Activated T-helper 1 cell treated with Interleukin-2 at 50 U/mL for 16 hours (primary cell): Measurements from ENCODE around the gene RNF38.
A peak's percentile ranks its signal among the peaks of the same experiment; 100 is the strongest.
"Not testable (repeated sequence)": the region's sequence is repeated elsewhere in the genome, so short reads cannot be mapped to it uniquely, and the experiment has no call there.

ENCODE experiments used
- DNase-seq: peaks from one replicate; pipeline ENCODE4 v3.0.0-alpha.2; 2020; ENCODE audit warnings: low read depth

RNF38 gene

DNA sequence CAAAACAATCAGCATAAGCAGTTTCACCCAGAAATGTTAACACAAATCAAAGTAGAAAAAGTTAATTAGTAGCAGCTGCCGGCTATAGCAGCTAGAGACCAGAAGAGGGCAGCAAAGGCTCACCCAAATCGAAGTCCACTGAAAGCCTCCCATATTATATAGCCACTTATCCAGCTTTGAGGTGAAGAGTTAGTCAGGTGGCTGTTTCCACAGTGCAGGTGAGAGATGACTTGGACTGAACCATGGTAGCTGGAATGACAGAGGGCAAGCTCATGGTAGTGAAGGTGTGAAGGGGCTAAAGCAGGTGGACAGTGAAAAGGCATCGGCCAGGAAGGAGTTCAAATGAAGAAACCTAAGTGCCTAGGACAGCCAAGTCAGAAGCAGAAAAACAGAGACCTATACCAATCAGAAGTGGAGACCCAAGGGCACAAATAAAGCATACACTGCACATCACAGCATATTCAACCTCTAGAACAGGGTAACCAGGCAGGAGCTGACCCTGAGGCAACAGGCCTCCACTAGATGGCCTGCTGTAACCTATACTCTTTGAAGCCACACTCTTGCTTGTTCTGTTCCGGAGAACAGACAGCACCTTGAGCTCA, 7.2 kb upstream of the RNF38 start:
- DNase-seq, result peak; percentile 42

DNA sequence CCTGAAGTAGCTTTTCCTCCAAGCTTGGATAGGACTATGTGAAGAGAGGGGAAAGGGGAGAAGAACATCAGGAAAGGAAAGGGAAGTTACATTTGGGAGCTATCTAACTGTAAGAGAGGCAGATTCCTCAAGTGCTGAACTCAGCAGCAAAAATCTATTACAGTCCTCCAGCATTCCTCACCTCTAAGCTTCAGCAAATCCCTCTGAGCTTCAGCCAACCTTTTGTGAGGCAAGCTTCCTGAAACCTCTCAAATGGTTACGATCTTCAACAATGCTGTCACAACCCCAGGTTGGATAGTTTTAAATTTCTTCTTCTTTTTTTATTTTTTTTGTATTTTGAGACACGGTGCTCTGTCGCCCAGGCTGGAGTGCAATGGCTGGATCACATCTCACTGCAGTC, 2.5 kb upstream of the RNF38 start:
- DNase-seq, result no peak

DNA sequence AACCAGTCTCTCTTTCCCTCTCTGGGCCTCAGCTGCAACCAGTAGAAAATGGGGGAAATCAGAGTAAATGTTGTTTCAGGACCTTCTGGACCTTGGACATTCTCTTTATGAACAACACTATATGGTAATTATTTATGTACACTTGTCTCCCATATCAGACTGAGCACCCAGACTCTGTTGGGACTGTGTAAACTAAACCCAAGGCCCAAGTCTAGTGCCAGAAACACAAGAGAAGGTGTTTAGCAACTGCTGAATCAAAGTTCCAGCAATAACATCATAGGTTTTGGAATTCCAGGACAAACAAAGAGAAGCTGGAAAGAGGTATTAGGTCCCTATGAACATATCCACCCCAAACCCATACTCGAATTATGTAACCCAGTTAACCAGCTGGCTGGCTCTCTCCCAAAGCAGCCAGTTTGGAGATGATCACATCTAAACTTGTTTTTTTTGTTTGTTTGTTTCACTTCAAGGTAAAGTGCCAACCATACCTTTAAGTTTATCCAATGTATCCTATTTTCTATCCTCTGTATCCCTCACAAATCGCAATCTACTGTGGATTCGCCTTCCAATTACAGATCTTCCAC, 1.9 kb upstream of the RNF38 start:
- DNase-seq, result no peak

DNA sequence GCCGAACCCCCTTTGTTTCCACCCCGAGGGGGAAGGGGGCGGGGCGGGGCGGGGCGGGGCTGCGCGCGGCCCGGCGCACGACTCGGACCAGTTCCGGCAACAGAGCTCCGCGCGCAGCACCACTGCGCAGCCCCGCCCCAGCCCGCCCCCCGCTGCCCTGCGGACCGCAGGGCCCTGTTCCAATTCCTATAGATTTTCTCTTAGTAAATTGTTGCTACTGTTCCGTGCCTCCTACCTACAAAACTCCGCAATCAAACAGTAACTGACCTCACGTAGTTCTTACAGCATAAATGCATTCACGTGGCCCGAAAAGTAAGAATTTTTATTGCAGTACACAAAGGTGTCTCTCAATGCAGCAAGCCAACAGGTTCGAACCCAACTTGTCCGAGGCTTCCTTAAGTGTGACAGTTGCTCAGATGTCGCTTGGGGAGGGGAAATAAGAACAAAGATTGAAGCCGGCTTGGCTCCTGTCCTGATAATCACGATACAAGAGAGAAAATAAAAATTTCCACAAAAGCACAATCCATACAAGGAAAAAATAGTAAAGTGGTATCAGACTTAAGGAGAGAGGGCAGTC, 1.2 kb upstream of the RNF38 start:
- no peak for DNase-seq

DNA sequence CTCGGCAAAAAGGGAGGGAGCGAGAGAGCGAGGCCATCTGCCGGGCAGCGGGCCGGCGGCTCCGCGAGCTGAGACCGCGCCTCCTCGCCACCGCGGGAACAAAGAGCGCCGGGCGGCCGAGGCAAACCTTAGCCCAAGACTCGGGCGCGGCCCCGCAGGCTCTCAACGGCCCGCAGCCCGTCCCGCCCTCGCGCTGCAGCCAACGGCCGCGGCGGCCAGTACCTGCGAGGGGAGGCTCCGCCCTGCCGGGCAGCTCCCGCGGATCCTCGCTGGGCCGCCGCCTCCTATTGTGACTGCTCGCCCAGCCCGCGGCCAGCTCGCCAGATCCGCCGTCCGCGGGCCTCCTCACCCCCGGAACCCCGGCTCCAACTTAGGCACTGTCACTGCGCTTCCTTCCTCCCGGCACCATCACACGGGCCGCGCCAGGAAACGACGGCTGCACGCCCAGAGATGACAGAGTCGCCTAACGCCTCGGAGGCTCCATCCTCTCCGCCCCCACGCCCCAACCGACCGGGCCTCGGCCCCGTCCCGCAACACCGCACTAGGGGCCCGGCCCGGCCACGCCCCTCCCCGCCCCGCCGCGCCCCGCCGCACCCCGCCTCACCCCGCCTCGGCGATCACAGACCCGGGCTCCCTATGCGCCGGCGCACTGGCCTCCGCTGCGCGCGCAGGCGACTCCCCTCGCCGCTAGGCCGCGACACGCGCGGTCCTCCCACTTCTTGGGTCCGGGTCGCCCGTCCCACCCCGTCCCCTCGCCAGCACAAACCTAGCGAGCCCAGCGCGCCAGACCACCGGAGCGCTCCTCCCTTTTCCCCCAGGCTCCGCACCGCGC, 479 bp upstream of the RNF38 start:
- DNase-seq, result peak; percentile 87

DNA sequence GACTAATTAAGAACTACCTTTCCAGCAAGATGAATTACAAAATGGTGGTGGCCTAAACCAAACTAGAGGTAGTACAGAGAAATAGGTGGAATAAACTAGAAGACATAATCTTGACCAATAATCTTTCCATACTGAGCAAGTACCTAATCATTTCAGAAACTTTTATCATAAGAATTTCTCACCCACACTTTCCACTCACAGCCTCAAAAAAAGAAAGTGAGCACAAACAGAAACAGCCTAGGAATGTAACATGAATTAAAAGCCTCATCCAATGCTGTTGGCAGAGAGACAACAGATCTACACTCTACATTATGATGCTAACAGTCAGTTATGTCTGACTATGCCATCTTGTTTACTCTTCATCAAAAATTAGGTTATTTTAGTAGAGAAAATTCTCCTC, 1.3 kb downstream of the RNF38 start:
- no peak for DNase-seq

DNA sequence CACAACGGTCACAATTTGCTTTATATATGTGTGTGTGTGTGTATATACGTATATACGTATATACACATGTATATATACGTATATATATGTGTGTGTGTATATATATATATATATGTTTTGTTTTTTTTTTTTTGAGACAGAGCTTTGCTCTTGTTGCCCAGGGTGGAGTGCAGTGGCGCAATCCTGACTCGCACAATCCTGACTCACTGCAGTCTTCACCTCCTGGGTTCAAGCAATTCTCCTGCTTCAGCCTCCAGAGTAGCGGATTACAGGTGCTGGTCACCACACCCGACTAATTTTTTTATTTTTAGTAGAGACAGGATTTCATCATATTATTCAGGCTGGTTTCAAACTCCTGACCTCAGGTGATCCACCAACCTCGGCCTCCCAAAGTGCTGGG, 3.1 kb downstream of the RNF38 start:
- DNase-seq, result no peak

DNA sequence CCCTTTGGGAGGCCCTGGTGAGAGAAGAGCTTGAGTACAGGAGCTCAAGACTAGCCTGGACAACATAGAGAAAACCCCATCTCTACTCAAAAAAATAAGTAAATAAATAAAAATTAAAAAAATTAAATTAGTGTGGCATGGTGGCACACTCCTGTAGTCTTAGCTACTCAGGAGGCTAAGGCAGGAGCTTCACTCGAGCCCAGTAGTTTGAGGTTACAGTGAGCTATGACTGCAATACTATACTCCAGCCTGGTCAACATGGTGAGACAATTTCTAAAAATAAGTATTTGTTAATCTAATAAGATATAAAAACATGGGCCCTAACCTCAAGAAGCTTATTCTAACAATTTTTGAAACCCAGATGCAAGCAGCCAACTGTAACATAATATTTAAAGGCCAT, 7.6 kb downstream of the RNF38 start:
- DNase-seq, result no peak

DNA sequence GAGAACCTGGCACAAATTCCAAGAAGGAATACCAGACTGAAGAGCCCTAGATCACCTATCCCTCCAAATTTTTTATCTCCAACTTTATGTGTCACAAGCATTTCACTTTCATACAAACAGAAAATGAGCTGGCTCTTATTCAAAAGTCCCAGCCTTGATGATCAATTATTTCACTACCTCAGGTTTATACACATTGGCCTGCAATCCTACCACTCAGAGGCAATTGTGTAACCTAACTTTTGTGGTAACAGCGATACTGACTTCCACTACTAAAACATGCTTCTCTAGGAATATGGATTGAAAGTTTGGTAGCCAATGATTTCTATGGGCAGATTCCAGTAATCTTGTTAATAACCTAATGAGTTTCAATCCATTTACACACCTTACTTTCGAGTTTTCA, 10.5 kb downstream of the RNF38 start:
- DNase-seq, result no peak

DNA sequence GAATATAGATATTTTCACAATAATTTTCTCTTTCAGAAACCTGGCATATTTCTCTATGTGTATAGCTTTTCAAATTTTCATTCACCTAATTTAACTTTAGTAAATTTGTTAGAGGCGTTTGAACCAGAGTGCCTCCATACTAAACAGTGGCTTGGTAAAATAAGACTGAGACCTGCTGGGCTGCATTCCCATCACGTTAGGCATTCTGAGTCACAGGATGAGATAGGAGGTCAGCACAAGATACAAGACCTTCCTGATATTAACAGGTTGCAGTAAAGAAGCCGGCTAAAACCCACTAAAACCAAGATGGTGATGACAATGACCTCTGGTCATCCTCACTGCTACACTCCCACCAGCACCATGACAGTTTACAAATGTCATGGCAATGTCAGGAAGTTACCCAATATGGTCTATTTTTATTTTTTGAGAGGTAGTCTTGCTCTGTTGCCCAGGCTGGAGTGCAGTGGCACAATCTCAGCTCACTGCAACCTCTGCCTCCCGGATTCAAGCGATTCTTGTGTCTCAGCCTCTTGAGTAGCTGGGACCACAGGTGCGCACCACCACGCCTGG, 13.6 kb downstream of the RNF38 start:
- DNase-seq, result not testable (repeated sequence)

DNA sequence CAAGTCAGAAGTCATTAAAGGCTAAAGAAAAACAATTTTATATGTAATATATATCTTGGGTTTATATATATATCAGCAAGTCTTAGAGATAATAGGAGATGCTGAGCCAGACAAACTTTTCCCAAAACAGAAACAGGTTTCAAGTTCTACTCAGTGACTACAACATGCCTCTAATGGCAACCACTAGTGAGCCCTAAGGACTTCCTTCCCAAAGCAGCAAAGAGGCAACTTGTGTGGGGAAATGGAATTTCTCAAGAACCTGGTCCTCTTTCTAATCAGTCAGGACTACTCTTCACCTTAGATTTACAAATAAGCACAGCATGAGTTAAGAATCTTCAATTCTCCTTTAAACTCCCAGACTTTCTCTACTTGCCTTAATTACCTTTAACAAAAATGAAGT, 17.6 kb downstream of the RNF38 start:
- no peak for DNase-seq

DNA sequence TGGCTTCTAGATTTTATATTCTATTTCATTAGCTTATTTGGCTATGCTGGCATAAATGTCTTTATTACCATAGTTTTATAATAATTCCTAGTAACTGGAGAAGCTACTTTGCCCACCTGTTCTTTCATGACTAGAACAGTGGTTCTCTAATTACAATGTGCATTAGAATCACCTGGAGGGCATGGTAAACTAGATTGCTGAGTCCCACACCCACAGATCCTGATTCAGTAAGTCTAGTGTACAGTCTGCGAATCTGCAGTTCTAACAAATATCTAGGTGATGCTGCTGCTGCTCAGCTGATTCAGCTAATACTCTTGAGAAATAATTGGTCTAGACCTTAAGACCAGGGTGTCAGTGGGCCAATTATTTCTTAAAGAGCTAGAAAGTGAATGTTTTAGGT, 35.5 kb downstream of the RNF38 start:
- no peak for DNase-seq

DNA sequence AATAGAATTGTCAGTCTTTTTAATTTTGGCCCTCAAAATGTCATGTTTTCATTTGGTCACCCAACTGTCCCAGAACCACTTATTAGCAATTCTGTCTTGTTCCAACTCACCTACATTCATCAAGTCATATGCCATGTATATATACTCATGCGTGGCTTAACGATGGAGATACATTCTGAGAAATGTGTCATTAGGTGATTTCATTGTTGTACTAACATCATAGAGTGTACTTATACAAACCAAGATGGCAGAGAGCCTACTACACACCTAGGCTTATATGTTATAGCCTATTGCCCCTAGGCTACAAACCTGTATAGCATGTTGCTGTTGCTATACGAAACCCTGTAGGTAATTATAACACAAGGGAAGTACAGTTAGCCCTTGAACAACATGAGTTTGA, 36.6 kb downstream of the RNF38 start:
- no peak for DNase-seq

DNA sequence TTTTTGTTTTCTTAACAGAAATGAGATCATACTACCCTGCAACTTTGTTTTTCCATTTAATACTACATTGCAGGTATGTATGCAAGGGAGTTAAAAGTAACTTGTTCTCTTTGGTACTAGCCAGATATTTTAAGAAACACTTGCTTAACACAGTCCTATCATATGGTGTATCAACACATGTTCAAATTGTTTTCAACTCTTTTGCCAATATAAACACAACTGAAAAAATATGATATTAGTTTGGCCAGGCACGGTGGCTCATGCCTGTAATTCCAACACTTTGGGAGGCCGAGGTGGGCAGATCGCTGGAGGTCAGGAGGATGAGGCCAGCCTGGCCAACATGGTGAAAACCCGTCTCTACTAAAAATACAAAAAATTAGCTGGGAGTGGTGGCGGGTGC, 41.6 kb downstream of the RNF38 start:
- DNase-seq, result no peak

DNA sequence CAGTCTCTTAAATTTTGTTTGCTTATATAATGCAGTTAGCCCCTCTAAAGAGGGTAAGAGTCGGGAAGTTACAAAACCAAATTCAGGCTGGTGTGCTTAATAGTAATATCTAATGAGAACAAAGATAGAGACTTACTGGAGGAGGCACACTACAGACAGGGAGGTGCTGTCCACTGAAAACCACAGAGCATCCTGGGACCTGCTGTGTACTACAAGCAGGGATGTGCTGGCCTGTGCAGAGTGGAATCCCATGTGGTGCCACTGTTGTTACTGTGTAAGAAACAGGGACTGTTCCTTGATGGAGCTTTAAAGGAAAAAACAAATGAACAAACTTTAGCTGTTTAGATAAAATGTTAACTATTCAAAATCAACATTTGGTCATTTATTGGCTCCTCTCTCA, 42.4 kb downstream of the RNF38 start:
- no peak for DNase-seq

DNA sequence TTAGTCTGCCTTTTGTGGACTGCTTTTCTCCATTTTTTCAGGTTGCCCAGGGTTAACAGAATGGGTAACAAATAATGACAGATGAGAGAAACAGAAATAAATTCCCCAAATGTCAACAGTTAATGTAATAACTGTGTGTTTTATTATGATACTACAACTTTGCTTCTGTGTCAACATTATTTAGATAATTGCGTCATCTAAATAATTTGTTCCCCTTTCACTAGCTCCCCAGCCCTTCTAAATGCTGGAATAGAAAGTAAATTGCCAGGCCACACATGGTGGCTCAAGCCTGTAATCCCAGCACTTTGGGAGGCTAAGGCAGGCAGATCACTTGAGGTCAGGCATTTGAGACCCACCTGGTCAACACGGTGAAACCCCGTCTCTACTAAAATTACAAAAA, 53.5 kb downstream of the RNF38 start:
- DNase-seq, result no peak

DNA sequence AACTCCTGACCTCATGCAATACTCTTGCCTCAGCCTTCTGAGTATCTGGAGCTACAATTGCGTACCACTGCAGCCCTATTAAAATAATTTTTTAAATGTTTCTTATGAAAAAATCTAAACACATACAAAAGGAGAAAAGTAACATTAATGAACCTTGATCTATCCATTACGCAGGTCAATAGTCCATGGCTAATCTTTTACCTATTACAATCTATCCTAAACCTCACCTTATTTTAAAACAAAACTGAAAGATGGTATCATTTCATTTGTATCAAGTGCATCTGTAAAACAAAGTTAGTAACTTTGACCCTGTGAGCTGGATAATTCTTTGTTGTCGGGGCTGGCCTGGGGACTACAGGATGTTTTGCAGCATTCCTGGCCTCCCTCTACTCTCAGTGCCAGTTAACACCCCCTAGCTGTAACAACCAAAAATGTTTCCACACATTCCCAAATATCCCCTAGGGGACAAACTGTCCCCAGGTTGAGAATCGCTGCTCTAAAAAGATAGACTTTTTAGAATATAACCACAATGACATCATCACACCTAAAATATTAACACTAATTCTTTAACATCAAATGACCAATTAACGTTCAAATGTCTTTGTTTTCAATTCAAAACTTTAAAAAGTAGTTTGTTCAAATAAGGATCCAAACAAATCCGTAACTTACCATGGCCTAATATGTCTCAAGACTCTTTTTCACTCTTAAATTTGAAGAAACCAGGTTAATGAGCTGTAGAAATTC, 54.8 kb downstream of the RNF38 start:
- no peak for DNase-seq

DNA sequence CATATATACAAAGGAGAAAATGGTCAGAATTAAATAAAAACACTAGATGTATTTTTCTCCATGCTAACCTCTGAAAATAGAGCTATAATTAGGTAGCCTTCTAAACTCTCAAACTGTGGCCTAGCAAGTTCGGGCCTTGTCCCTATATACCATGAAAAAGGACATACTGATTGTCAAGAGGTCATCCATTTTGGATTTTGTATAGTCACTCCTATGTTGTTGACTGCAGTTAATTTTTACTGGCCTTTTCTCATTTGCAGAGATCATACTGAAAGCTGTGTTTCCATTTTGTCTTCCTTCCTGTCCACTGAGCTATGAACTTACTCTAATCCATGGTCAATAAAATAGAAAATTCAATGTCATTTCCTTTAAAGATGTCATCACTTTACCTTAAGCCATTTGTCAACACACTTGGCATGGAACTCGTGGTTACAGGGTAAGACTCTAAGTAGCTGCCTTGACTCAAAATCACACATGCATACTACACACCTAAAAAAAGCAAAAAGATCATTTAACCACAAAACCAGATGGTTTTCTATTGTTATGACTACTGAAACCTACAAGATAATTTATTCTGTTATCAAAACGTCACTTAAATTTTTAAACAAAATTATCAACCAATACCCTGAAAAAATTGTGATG, 58.0 kb downstream of the RNF38 start:
- DNase-seq, result no peak

DNA sequence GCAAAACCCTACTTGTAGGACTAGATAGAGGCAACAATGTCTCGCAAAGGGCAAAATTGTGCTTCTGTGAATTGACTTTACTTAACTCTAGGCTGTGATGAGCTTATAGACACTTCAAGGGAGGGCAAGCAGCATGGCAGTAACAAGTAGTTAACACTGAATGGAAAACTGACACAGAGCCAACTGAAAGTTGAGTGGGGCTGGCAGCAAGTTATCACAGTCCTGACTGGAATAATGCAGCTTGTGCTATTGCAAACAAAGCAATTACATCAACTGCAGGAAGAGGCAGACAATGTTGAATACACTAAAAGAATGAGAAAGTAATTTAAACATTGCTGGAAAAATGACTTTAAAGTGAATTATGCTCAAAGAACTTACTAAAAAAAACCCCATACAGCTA, 62.2 kb downstream of the RNF38 start:
- no peak for DNase-seq

DNA sequence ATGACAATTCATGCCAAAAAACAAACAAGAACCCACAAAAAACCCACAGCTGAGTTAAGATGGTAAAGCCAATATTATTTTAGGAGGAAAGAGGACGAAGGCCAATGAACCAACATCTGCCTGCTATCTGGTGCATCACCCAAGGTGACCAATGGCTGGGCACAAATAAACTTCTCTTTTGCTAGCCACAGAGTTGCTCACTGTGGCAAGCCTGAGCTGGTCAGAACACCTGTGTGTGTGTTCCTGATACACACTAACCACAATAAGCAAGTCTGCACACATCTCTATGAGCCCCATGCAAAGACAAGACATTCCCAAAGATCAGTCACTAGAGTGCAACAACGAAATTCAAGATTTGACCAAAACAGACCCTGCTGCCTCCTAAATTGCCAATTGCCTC, 63.1 kb downstream of the RNF38 start:
- no peak for DNase-seq

DNA sequence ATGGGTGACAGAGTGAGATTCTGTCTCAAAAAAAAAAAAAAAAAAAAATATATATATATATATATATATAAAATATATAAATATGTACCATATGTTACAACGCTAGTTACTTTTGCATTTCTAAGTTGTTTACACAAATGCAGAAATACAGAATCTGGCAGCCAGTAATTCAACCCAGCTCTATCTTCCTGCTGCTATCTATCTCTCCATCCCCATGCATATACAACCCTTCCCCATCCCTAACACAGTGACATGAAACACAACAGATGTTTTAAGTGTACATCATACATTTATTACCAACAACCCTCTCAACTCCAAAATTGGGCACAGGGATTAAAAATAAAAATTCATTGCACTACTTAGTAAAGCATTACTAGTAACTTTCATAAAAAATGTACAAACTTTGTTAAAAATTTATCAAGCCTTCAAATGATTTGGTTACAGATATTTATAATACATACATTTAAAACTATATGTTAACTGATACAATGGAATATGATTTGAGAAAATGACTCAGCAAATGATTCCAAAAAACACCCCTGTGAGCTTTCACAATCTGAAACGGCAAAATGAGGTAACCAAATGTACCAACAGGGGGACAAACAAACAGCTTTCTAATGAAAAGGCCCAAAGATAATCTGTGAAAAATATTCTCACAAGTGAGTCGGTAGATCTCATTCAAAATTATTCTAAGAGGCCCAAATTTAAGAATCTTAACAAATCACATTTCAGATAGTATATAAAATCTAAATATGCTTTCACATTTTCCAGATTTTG, 63.8 kb downstream of the RNF38 start:
- DNase-seq, result no peak
